Stimulated activated CD8-positive, alpha-beta memory T cell treated with anti-CD3 and anti-CD28 coated beads, Interleukin-15, amount 100 ng/mL, for 4 hours (primary cell): ENCODE data around the gene ADIRF.
"Not testable (repeated sequence)": the region's sequence is repeated elsewhere in the genome, so short reads cannot be mapped to it uniquely, and the experiment has no call there.

Experiments used
- DNase-seq, 2 donors: peaks; one replicate each; pipeline ENCODE4 v3.0.0-alpha.2; 2020; ENCODE audit warnings: low read depth in 2 of 2

ADIRF gene

DNA sequence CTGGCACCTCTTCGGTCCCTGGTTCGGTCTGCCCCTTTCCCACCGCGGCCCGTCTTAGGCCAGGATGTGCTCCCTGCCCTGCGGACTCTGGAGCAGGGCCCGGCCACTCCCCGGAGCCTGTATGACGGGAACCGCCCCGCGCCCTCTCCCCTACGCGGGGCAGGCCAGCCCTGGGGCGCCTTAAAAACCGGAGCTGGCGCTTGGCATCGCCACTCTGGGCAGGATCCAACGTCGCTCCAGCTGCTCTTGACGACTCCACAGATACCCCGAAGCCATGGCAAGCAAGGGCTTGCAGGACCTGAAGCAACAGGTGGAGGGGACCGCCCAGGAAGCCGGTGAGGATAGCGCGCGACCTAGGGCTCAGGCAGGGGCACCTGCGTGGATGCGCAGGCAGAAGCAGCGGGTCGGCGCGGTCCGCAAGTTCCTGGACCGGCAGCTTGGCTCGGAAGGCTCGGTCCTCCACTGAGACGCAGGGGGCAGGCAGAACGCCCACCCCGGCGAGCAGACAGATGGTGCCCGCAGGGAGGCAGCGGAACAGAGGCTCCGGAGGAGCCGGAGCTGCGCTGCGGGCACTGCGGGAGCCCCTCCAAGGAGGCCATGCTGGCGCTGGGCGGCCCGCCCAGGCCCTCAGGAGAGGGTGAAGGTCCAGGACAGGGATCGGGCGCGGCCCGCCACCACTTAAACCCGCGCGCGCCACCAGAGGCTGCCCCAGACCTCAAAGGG, at the start of gene ADIRF:
TSS of gene ADIRF (plus strand) at position 212 of the 723 bp plus-strand sequence. CDS start at position 275, 63 bp downstream.
- DNase-seq, result no peak

DNA sequence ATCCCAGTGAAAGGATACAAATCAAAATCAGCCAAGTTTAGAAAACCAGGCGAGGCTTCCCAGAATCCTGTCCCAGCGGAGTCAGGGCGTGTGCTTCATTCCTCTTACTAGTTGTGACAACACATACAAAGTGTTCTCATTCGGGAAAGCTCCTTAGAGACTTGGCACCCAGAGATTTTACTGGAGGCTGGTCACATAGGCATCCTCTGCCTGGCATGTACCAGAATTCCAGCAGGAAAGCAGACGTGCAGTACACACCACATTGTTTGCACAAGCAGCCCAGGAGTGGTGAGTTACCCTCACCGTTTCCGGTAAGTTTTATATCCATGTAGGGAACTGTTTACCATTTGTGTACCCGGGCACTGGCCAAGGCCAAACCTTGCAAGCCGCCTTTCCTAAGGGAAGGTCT, 45.7 kb upstream of the ADIRF start:
- no peak for DNase-seq

DNA sequence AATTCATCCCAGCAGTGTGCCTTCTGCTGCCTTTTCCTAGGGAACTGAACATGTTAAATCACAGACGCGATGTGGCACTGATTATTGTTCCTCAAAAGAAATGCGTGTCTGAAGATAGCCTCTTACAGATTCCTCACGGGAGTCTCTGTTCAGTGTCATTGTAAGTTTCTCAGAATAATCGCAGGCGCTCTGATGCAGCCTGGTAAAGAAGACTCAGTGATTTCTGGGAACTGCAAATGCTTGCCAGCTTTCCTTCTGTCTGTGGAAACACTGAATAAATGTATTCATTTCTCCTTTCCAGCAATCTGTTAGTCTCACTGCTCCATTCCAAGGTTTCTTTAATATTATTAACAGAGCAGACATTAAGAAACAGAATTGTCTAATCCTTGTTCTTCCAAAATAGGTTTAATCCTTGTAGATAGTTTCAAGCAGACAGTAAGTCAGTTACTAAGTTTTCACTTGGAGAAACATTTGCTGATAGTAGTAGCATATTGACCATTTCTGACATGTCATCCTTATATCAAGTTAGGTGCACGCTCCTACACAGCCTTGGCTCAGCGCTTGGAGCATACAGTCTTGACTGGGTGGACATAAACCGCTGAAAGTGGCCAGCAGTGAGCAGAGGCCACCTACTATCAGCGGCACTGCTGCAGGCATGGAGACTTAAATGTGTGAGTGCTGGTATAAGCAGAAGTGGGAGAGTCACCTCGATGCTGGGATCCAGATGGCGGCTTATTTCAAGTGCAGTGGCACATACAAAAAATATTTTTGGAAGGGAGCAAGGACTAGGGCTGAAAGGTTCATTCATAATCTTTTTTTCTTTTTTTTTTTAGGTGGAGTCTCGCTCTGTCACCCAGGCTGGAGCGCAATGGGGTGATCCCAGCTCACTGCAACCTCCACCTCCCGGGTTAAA, 38.6 kb upstream of the ADIRF start:
- no peak for DNase-seq

DNA sequence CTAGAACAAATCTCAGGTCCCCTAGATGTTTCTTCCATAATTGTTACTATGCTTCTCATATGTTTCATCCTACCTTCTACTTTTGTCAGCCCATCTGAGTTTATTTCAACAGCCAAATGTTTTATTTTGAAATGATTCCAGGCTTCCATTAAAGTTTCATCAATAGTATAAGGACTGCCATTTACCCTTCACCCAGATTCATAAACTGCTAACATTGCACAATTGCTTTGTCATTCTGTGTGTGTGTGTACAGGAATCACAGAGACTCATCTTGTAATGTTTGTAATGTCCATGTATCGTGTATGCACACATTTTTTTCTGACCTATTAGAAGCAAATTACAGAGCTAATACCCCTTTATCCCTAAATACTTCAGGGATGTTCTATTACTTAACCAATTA, 36.4 kb upstream of the ADIRF start:
- DNase-seq, result no peak

DNA sequence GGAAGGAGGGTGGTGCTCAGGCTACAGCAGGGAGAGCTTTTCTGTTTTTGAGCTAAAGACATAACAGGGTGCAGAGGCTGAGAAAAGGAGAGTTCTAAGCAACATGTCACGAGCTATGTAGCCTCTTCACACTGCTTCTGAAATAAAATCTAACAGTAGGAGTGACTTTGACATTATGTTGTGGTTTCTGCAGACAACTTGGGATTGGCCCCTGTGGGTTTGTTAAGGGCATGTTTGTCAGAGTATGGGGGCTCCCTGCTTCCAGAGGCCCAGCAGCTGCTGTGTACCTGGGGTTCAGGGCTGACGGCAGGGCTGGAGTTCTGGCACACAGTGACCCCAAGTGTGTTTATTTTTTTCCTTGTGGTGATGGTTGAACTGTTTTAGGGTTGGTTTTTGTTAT, 35.6 kb upstream of the ADIRF start:
- DNase-seq, result no peak

DNA sequence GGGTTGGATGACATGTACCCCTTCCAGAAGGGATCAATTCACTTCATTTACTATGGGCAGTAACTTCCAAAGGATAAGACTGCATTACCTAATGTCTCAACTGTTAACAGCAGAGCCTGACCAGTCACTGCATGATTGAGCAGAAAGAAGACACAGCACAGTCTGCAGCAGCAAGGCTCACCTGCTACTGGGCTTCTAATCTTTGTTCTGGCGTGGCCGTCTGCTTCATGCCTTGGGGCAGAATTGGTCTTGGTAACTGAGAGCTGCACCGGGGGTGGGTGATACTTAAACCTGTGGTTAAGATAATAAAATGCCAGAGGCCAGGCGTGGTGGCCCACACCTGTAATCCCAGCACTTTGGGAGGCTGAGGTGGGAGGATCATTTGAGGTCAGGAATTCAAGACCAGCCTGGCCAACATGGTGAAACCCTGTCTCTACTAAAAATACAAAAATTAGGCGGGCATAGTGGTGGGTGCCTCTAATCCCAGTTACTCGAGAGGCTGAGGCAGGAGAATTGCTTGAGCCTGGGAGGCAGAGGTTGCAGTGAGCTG, 34.0 kb upstream of the ADIRF start:
- DNase-seq, result not testable (repeated sequence)

DNA sequence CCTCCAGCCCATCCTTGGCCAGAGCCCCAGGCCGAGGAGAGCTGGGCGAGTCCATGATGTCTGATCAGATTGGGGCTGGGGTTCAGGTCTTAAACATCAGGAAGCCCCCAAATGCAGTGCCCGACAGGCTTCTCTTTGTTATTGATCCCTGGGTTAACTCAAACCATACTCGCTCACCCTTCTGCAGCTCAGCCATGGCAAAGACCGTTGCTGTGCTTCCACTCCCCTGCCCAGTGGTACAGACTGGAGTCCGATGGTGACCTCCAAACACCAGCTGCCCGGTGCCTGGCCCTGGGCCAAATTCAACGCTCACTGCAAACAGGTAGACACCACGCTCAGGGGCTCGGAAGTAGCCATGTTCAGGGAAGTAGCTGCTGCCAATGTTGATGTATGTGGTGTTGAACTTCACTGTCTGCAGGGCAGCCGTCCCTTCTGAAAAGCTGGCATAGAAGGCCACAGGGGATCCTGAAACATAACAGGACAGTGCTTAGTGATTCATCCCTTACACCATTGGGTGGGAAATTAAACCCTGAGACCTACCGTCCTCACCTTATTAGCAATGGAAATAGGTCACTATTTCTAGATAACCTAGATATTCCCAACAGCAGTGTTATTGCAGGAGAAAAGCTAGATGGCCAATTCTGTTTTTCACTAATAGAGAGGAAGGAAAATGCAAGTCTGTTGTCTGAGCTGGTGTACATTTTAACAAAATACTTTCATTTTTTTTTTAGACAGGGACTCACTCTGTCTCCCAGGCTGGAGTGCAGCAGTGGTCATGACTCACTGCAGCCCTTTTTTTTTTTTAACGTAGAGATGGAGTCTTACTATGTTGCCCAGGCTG, 31.4 kb upstream of the ADIRF start:
- DNase-seq, result no peak

DNA sequence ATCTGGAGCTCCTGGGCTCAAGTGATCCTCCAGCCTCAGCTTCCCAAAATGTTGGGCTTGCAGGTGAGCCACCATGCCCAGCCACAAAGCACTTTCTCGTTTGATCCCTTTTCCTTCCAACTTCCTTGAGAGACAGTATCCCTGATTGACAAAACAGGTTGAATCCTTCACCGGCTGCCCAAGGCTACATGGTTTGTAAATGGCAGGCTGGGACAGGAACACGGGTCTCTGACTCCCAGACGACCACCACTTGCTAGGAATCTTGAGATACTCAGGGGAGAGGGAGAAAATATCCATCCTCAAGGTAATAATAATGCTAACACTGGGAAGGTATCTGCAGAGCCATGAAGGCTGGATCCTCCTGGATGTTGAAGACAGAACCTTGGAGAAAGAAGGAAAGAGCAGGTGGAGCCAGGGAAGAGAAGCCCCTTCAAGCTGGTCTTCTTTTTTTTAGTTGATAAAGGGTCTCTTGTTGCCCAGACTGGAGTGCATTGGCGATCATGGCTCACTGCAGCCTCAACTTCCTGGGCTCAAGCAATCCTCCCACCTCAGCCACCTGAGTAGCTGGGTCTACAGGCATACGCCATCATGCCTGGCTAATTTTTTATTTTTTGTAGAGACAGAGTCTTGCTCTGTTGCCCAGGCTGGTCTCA, 30.7 kb upstream of the ADIRF start:
- DNase-seq, result no peak

DNA sequence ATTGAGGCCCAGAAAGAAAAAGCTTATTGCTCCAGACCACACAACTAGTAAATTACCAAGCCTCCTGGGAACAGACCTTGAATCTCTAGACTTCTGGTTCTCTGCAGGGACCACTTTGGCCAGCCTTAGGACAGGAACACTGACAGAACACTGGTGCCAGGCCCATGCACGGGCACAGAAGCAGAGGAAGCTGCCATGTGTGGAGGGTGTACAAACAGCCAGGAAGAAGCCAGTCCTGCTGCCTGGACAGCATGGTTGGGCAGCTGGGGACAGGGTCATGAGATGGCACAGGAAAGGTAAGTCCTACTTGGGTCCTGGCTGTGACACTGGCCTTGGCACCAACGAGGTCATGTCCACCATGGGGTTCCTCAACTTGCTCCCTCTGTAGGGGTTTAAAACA, 30.0 kb upstream of the ADIRF start:
- DNase-seq, result no peak

DNA sequence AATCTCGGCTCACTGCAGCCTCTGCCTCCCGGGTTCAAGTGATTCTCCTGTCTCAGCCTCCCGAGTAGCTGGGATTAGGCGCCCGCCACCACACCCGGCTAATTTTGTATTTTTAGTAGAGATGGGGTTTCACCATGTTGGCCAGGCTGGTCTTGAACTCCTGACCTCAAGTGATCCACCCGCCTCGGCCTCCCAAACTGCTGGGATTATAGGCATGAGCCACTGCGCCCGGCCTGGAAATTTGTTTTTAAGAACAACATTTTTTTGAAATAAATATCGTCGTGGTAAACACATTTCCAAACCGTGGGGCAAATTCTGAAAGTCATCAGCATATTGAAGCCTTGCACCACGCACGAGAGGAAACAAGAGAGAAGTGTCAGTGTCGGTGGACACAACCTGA, 28.2 kb upstream of the ADIRF start:
- not testable (repeated sequence) for DNase-seq

DNA sequence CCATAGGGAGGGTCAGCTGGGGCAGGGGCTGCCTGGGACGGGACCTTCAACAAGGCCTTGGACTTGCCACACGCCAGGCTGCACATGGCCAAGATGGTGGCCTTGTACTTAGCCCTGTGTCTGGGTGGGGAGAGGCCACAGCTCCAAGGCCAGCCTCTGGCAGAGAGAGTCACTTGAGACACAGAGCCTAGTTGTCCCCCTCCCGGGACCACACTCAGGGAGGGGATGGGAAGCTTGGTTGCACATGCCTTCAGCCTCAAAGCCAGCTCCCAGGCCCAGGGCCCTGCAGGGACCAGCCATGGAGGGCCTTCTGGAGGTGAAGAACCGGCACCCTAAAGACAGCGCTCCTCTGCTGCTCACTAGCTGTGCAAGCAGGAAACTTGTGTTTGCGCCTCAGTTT, 27.6 kb upstream of the ADIRF start:
- no peak for DNase-seq

DNA sequence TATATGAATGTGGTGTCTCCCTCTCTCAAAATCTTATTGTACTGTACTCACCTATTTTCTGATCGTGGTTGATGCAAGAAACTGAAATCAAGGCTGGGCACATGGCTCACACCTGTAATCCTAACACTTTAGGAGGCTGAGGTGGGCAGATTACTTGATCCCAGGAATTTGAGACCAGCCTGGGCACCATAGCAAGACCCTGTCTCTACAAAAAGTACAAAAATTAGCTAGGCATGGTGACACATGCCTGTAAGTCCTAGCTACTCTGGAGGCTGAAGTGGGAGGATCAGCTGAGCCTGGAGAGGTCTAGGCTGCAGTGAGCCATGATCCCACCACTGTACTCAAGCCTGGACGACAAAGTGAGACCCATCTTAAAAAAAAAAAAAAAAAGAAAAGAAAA, 26.9 kb upstream of the ADIRF start:
- DNase-seq, result no peak

DNA sequence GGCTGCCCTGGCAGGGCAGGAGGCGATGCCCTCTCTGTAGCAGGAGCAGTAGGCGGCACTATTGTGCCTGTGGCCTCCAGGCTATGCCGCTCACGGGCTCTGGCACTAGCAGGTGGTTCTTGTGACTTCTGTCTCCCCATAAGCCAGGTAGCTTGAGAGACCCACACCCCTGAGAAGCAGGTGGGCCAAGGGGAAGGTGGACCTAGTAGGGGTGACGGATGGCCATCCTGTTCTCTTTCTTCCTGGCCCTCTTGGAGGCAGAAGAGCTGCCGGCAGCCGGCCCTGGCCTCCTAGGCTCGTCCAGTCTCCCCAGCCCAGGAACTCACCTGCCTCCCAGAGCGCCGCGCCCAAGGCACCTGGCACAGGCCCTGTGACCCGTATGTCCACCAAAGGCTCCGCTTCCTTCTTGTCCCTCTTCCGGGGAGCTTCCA, 26.3 kb upstream of the ADIRF start:
- DNase-seq, result no peak

DNA sequence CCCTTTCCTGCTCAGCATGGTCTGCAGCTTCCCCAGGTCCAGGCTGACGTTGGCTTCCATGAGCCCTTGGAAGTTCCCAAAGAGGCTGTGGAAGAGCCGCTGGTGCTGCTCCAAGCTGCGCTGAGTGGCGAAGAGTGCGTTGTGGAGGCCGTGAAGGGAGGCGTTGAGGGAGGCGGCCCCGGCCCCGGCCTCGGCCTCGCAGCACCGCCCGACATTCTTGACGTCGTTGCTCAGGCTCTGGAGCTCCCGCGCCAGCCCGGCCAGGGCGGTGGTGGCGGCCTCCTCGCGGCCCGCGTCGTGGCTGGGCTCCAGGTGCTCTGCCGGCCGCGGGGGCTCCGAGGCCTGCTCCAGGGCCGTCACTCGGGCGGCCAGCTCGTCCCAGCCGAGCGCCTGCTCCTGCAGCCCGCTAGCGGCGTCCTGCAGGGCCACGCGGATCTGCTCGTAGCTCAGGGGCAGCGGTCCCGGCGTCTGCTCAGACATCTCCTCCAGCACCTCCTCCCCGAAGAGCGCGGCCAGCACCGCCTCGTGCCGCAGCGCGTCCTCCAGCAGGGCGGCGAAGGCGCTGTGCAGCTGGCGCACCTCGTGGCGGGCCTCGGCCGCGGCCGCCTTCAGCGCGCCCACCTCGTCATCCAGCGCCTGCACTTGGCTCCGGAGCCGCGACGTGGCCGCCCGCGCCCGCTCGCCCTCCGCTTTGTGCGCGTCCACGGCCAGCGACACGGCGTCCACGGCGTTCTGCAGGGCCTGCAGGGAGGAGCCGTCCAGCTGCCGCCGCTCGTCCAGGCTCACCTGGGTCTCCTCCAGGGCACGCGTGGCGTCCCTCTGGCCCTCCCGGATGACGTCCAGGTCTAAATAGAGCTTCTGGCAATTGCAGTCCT, 25.6 kb upstream of the ADIRF start:
- no peak for DNase-seq

DNA sequence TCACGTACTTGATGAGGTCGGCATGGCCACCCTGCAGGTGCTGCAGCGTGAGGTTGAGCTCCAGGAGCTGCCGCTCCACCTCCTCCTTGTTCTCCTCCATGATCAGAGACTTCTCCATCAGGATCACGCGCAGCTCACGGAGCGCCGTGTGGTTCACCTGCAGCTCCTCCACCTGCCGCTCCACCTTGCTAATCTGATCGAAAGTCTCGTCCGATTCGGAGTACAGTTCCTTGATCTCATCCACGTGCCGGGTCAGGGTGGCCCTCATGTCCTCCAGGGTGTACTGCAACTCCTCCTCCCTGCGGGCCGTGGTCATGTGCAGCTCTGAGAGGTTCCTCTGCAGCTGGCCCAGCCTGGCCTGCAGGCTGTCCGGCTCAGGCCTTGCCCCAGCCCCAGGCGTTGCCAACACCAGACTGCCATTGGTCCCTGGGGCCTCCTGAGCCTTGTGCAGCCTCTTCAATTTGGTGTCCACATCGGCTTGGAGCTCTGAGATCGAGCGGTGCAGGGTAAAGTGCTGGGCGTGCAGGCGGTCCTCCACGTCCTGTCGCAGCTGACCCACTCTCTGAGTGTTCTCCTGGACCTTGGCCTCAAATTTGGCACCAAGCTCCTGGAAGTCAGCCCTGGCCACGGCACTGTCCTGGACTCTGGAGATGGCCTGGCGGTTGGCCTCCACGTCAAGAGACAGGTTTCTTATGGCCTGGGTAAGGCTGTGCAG, 24.8 kb upstream of the ADIRF start:
- DNase-seq, result no peak

DNA sequence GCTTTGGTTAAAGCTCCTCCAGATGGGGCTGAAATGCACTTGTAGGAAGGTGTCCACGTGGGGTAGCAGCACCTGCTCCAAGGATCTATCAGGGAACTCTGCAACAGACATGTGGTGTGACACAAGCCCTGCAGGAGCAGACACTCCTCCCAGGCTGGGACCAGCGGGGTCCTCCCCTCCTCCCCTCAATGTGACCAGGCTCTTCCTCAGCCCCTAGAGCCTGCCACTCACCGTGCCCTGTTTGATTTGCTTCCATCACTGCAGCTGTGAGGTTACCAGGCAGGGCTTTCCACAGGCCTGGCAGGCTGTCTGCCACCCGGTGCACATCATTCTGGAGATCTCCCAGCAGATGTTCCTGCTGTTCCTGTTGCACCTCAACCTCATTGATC, 24.3 kb upstream of the ADIRF start:
- DNase-seq, result no peak

DNA sequence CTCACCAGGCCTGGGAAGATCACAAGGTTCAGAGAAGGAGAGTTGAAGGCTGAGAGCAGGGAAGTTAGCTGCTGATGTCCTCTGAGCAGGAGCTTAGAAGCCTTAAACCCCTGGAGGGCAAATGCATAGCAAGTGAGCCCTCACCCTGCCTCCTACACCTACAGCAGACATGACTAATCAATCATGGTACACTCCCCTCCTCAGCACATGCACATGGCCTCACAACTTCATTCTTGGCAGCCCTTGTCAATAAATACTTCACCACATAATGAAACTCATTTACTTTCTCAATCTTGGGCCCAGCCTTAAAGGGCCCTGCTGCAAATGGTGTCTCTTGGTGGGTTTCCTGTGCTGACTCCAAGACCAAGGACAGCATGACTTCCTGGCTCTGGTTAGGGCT, 23.8 kb upstream of the ADIRF start:
- DNase-seq, result no peak

DNA sequence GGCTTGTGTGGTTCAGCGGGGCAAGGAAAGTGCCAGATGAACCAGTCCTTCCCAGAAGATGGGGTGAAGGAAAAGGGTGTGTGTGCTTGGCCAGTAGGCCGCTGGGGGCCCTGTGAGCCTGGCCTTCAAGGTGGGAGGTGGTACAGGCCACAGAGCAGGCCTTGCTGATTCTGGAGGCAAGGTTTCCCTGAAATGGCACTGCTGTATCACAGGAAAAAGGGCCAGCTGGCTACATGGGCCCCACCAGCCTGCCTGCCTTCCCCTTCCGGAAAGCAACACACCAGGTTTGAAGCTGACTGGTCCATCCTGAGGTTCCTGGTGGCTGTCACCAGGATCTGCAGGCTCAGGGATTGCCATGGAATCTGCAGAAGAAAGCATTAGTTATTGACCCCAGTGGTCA, 23.4 kb upstream of the ADIRF start:
- no peak for DNase-seq

DNA sequence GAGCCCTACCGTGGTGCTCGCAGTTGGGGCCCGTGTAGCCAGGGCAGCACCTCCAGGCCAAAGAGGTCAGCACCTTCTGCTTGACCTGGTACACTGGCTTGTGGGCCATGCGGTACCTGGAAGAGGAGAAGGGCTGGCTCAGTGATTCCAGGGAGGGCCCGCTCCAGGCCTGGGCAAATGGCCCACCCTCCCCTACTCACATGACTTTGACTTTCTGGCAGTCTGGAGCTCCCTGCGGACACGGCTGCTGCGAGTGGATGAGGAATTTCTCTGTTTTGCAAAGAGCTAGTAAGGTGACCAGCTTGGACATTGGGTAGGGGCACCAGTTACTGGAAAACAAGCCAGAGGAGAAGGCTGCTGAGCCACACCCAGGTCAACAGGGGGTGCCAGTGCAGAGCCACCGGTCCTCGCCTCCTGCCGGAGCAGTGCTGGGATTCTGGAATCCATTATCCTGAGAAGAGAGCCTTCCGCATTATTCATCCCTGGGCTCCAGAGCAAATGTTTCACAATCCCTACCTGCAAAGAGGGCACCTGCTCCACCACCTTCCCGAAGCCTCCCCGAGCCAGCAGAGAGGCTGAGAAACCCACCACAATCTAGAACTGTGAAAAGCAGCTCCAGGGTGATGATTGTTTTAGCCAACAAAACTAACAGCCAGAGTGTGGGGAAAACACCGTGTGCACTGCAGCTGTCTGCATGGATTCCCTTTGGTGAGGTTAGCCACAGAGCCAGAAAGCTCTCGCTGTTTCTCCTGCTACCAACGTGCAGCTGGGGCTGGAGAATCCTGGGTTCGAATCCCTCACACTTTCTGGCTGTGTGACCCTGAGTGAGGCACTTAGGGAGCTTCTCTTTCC, 22.7 kb upstream of the ADIRF start:
- DNase-seq, result no peak
